ENCODE results near the gene ARMCX5.

GRCh38 chrX:102627640-102628039, 28.3 kb downstream of the ARMCX5 start:
- TF ChIP-seq, protein P1, sequence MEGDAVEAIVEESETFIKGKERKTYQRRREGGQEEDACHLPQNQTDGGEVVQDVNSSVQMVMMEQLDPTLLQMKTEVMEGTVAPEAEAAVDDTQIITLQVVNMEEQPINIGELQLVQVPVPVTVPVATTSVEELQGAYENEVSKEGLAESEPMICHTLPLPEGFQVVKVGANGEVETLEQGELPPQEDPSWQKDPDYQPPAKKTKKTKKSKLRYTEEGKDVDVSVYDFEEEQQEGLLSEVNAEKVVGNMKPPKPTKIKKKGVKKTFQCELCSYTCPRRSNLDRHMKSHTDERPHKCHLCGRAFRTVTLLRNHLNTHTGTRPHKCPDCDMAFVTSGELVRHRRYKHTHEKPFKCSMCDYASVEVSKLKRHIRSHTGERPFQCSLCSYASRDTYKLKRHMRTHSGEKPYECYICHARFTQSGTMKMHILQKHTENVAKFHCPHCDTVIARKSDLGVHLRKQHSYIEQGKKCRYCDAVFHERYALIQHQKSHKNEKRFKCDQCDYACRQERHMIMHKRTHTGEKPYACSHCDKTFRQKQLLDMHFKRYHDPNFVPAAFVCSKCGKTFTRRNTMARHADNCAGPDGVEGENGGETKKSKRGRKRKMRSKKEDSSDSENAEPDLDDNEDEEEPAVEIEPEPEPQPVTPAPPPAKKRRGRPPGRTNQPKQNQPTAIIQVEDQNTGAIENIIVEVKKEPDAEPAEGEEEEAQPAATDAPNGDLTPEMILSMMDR (IDR thresholded peaks at IDR 0.05), result no peak
- TF ChIP-seq POLR2A (IDR thresholded peaks at IDR 0.05), result no peak
